ENCODE results near the gene EYA4.

DNA sequence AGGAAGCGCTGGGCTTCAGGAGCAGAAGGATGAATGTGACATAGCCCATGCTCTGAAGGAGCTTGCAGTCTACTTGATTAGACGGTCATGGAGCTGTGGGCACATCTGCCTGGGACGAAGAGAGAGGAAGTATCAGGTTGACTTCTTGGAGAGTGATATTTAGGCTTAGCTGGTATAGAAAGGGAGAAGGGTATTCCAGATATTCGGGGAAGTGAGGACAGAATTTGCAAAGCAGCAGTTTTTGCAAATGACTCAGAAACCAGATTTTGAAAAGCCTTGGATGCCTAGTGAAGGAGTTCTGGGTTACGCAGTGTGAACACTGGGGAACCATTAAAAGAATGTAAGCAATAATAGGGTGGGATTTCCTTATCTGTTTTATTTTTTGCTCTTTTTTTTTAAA lies 60.7 kb downstream of the EYA4 start:
- TF ChIP-seq, protein P1, sequence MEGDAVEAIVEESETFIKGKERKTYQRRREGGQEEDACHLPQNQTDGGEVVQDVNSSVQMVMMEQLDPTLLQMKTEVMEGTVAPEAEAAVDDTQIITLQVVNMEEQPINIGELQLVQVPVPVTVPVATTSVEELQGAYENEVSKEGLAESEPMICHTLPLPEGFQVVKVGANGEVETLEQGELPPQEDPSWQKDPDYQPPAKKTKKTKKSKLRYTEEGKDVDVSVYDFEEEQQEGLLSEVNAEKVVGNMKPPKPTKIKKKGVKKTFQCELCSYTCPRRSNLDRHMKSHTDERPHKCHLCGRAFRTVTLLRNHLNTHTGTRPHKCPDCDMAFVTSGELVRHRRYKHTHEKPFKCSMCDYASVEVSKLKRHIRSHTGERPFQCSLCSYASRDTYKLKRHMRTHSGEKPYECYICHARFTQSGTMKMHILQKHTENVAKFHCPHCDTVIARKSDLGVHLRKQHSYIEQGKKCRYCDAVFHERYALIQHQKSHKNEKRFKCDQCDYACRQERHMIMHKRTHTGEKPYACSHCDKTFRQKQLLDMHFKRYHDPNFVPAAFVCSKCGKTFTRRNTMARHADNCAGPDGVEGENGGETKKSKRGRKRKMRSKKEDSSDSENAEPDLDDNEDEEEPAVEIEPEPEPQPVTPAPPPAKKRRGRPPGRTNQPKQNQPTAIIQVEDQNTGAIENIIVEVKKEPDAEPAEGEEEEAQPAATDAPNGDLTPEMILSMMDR (conservative IDR thresholded peaks at IDR 0.05; ENCODE audit: low read depth, low read length) = no peak
- TF ChIP-seq, protein P2, sequence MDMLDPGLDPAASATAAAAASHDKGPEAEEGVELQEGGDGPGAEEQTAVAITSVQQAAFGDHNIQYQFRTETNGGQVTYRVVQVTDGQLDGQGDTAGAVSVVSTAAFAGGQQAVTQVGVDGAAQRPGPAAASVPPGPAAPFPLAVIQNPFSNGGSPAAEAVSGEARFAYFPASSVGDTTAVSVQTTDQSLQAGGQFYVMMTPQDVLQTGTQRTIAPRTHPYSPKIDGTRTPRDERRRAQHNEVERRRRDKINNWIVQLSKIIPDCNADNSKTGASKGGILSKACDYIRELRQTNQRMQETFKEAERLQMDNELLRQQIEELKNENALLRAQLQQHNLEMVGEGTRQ (IDR thresholded peaks at IDR 0.05; ENCODE audit: low read depth, low read length) = no peak
- no peak for TF ChIP-seq RAD21 (IDR thresholded peaks at IDR 0.05; ENCODE audit: low read length)
- no peak for TF ChIP-seq NFE2L2 (IDR thresholded peaks at IDR 0.05; ENCODE audit: low read depth, low read length)
- no peak for TF ChIP-seq POLR2A (IDR thresholded peaks at IDR 0.05; ENCODE audit: low read depth, low read length)
- TF ChIP-seq CEBPB (IDR thresholded peaks at IDR 0.05; ENCODE audit: low read depth, low read length) = no peak
- TF ChIP-seq RCOR1 (IDR thresholded peaks at IDR 0.05; ENCODE audit: insufficient replicate concordance, low read length) = no peak
- TF ChIP-seq, protein P3, sequence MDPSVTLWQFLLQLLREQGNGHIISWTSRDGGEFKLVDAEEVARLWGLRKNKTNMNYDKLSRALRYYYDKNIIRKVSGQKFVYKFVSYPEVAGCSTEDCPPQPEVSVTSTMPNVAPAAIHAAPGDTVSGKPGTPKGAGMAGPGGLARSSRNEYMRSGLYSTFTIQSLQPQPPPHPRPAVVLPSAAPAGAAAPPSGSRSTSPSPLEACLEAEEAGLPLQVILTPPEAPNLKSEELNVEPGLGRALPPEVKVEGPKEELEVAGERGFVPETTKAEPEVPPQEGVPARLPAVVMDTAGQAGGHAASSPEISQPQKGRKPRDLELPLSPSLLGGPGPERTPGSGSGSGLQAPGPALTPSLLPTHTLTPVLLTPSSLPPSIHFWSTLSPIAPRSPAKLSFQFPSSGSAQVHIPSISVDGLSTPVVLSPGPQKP (IDR thresholded peaks at IDR 0.05; ENCODE audit: borderline replicate concordance, low read depth, low read length) = no peak
- no peak for TF ChIP-seq FOS (IDR thresholded peaks at IDR 0.05; ENCODE audit: low read depth, low read length)
- TF ChIP-seq MAFK (IDR thresholded peaks at IDR 0.05; ENCODE audit: low read depth, low read length) = no peak
- no peak for TF ChIP-seq CHD1 (IDR thresholded peaks at IDR 0.05; ENCODE audit: low read depth, low read length)
- no peak for TF ChIP-seq RFX5 (IDR thresholded peaks at IDR 0.05; ENCODE audit: low read depth, low read length)

Data from IMR-90 (cell line).